GM19240 (cell line): ENCODE results near the gene KRTAP2-2.
"Not testable (repeated sequence)": the region's sequence is repeated elsewhere in the genome, so short reads cannot be mapped to it uniquely, and the experiment has no call there.

Source experiments
- DNase-seq: peaks from one replicate; pipeline ENCODE4 v3.0.0; 2011; ENCODE audit warnings: low spot score; ENCODE audit not compliant: insufficient read length

The KRTAP2-2 gene

DNA sequence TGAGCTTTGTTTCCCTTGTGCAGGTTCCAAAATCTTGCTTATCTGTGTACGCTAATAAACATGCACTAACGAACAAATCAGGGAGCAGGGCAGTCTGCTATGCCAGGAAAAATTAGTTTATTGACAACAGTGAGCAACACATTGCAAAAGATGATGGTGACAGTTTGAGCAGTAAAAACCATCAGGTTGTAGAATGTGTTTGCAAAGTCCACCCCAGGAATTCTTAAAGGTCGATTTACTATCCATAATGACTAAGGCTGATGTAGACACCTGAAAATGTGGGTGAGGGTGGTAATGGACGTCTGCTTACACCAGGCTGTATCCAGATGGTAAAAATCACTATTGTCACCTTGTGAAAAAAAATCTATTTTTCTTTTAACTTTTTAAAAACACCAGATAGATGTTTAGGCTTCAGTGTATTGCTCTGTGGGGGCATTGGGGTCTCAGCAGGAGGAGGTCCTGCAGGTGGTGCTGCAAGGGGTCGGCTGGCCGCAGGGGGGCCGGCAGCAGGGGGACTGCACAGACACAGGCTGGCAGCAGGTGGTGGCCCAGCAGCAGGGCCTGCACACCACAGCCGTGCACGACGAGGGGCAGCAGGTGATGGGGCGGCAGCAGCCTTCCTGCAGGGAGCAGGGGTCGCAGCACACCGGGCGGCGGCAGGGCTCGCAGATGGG is 10.1 kb upstream of the KRTAP2-2 start:
- not testable (repeated sequence) for DNase-seq

DNA sequence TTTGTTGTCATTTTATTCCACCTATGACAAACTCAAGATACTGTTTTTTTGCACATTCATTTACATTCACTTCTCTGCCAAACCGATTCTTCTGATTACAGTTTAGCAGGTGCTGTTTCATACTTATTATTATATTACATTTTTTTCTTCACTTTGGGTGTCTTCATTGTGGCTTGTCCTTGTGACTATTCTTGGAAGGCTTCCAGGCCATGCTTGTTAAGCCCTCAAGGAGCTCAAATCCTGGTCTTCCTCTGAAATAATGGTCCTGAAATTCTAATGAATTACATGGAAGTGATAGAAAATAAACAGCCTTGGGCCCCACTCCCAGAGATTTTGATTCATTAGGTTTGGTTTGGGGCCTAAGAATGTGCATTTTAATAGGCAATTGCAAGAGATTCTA is 9.3 kb upstream of the KRTAP2-2 start:
- no peak for DNase-seq

DNA sequence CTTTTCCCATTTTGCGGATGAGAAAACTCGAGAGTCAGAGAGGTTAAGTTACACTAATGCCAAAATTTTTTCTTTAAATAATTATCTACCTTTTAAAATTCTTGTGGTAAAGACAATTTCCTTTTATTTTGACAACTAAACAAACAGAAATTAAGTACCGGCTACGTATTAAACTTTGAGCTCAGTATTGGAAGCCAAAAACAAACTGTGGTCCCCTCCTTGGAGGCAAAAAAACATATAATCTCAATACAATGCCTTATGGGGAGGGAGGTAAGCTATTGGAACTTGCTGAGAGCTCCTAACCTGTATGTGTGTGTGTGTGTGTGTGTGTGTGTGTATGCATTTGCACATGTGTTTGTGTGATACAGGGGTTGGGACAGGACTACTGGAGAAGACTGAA is 8.4 kb upstream of the KRTAP2-2 start:
- DNase-seq, result no peak

DNA sequence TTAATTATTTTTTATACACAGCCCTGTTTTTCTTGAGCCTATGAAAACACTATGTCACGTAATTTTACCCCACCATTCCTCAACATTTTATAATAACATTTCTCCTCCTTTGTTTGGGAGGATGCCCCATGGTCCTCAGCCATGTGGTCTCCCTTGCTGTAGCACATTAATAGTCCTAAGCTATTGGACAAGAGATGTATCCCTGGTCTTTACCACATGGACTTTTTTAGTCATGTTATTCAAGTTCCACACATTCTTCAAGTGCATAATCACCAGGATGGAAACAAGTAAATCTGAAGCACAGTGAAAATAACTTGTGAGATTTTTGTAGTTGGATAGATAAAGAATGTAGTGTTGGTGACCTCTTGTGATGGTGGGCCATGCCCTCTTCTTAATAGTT is 6.9 kb upstream of the KRTAP2-2 start:
- no peak for DNase-seq

DNA sequence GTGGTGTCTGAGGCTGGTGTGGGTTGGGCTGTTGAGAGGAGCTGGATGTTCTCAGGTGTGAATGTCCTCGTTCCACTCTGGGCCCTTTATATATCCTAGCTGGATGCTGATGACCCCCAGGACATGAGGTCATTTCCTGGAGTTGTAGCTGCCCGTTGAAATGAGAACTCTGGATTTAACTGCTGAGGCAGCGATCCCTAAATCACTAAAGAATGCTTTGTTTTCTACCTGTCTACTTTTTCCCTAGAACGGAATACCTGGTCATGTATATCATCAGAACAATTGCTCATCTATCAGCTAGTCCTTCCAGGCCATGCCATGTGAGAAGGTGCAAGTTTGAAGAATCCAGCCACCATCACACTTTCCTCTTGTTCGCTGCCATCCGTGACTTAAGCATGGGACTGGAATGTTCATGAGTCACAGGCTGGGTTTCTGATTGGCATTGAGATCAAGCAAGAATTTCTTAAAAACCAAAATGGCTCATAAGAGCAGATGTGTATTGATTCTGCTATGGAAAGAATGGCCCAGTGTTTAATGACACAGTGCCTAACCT is 5.1 kb upstream of the KRTAP2-2 start, which contains the start of gene KRTAP2-3:
Gene KRTAP2-3, minus strand, starts transcription at position 63 of the 553 bp plus-strand sequence. CDS start 64 bp downstream, outside the sequence.
- DNase-seq, result no peak

DNA sequence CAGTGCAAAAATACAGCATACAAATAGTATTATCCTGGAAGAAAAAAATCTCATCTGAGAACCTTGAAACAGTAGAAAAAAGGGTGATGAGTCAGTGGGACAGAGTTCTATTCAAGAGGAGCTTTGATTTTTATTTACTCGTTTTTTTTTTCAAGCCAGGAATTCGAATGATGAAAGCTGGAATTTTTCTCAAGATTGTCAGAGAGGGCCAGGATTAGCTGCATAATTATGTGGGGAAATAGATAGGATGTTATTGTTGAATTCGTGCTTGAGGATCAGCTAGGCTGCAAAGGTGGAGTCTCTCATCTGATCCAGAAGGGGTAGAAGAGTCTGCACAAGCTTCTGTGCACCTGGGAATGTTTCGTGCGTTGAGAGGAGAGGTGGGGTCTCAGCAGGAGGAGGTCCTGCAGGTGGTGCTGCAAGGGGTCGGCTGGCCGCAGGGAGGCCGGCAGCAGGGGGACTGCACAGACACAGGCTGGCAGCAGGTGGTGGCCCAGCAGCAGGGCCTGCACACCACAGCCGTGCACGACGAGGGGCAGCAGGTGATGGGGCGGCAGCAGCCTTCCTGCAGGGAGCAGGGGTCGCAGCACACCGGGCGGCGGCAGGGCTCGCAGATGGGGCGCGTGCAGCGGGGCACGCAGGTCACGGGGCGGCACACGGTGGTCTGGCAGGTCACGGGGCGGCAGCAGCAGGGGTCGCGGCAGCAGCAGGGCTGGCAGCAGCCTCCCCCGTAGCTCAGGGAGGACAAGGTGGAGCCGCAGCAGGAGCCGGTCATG is 4.4 kb upstream of the KRTAP2-2 start:
- not testable (repeated sequence) for DNase-seq

DNA sequence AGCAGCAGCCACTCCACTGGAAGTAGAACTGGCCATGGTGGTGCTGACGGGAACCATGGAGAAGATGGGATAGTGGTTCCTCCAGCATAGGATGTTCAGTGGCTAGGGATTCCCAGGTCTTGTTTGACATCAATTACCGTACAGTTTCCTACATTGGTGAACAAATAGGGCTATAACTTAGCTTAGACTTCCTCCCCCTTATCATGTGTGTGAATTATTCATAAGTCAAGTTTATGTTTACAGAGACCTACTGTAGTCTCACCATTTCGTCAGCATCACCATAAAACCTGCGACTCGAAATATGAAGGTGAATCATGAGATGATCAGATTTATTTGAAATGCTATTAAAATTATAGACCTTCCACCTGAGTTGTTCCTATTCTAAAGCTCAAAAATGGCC is 3.7 kb upstream of the KRTAP2-2 start:
- no peak for DNase-seq

DNA sequence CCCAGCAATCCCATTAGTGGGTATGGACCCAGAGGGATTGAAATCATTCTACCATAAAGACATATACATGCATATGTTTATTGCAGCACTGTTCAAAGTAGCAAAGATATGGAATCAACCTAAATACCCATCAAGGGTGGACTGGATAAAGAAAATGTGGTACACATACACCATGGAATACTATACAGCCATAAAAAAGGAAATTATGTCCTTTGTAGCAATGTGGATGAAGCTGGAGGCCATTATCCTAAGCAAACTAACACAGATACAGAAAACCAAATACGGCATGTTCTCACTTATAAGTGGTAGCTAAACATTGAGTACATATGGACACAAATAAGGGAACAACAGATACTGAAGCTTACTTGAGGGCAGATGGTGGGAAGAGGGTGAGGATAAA is 2.5 kb upstream of the KRTAP2-2 start:
- no peak for DNase-seq

DNA sequence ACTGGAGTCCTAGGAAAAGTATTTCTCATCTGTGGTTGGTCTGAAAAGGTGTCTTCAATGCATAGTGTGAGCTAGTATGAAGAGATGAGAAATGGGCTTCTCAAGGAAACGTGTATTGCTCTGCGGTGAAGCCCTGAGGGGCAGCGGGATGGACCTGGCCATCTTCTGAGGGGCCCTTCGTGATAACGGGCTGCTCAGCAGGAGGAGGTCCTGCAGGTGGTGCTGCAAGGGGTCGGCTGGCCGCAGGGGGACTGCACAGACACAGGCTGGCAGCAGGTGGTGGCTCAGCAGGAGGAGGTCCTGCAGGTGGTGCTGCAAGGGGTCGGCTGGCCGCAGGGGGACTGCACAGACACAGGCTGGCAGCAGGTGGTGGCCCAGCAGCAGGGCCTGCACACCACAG is 474 bp downstream of the KRTAP2-2 start:
- DNase-seq, result not testable (repeated sequence)

DNA sequence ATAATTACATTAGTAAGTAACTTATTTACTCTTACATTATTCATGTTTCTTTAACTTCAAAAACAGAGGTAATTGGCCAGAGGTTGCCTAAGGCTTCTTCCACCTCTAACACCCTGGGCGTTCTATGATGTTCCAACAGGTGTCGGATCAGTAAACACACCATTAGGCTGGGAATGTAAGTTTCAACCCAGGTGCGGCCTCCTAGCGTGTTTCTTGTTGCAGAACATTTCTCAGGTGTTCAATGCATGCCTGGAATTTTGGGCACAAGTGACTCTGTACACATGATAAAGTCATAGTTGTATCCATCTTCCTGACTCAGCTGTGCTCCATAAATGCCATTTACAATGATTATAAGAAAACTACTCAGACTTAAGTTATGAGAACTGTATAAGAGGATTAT is 1.0 kb downstream of the KRTAP2-2 start:
- no peak for DNase-seq

DNA sequence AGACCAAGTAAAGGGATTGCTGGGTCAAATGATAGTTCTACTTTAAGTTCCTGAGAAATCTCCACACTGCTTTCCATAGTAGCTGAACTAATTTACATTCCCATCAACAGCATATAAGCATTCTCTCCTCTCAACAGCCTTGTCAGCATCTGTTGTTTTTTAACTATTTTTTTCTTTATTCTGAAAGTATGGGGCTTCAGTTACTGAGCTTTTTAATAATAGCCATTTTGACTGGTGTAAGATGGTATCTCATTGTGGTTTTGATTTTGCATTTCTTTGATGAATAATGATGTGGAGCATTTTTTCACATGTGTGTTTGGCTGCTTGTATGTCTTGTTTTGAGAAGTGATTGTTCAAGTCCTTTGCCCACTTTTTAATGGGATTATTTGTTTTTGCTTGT is 2.5 kb downstream of the KRTAP2-2 start:
- no peak for DNase-seq

DNA sequence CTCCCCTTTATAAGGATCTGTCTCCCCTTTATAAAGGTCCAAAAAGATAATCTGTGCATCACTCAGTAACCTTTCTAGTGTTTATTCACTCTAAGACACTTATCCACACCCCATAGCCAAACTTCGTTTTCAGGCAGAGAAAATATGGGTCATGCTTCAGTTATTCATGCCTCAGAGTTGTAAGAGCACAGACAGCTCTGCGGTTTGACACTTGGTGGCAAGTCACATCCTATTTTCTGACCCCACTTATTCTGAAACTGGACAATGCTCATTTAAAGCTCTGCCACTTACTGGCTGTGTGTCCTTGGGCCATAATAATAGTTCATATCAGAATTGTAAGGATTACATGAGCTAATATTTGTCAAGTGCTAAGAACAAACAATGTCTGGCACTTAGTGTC is 5.9 kb downstream of the KRTAP2-2 start:
- no peak for DNase-seq

DNA sequence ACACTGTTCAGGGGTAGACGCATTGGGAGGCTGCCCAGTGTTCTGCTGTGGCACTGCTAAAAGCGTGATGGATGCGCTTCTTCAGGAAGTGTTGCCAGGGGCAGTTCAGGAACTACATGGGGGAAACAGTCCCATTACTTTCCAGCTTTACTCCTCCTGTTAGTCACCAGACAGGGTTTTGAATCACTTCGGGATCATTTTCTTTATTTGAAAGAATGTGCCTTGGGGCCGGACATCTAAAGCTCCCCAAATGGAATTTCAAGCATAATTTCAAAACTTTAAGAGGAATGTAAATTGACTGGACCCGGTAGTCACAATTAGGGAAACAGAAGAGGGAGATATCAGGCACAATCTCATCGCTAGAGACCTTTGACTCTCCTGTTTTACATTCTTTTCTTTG is 6.6 kb downstream of the KRTAP2-2 start:
- DNase-seq, result no peak

DNA sequence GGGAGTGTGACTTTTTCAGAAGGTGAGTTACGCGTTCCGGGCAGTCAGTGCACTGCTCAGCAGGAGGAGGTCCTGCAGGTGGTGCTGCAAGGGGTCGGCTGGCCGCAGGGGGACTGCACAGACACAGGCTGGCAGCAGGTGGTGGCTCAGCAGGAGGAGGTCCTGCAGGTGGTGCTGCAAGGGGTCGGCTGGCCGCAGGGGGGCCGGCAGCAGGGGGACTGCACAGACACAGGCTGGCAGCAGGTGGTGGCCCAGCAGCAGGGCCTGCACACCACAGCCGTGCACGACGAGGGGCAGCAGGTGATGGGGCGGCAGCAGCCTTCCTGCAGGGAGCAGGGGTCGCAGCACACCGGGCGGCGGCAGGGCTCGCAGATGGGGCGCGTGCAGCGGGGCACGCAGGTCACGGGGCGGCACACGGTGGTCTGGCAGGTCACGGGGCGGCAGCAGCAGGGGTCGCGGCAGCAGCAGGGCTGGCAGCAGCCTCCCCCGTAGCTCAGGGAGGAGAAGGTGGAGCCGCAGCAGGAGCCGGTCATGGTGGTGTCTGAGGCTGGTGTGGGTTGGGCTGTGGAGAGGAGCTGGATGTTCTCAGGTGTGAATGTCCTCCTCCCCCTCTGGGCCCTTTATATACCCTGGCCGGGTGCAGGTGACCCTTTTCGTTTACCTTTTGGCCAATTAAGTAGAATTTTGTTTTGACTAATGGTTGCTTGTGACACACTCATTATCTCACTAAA is 8.1 kb downstream of the KRTAP2-2 start, which contains the start of gene KRTAP2-1:
Gene KRTAP2-1, minus strand, starts transcription at position 582 of the 731 bp plus-strand sequence. Its CDS starts 49 bp downstream, at position 533.
- not testable (repeated sequence) for DNase-seq

DNA sequence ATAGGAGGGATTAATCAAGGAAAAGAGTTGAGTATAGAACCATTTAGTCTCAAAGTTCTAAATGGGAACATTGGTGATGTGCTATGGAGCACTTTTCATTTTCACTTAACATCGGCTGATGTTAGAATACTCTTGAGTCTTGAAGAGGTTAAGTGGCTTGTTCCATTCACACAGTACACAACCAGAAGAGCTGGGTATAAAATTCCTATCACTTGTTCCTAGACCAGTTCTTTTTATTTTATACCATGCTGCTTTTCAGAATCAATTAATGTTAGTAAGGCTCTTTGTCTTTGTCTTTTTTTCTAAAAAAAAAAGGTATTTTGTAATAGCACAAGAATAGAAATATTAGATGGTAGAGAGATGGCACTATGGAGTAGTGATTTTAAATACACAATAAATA is 12.1 kb downstream of the KRTAP2-2 start:
- no peak for DNase-seq

DNA sequence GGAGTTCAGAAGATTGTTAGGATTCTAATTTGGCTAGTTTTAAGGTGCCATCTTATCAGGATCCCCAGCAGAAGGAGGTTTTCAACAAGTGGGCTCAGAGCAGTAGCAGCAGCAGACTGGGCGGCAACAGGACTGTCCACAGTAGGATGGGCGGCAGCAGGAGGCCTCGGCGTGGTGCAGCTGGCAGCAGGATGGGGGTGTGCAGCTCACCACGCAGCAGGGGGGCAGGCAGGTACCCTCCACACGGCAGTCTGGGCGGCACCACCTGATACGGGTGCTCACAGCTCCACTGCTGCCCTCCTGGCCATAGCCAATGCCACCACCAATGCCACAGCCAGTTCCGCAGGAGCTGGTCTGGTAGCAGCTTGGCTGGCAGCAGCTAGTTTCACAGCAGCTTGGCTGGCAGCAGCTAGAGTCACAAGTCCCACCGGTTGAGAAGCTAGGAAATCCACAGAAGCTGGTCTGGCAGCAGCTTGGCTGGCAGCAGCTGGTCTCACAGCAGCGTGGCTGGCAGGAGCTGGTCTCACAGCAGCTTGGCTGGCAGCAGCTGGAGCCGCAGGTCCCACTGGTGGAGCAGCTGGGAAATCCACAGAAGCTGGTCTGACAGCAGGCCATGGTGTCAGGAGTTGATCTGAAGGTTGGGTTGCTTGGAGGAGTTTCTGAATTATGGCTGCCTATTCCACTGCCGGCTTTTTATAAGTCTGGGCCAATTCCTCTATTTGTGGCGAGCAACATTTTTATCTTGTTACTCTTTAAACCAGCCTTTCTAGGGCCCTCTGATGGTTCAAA is 14.1 kb downstream of the KRTAP2-2 start, which contains the start of gene KRTAP1-1:
Gene KRTAP1-1, minus strand, starts transcription at position 668 of the 789 bp plus-strand sequence. Its CDS starts 53 bp downstream, at position 615.
- DNase-seq, result not testable (repeated sequence)

DNA sequence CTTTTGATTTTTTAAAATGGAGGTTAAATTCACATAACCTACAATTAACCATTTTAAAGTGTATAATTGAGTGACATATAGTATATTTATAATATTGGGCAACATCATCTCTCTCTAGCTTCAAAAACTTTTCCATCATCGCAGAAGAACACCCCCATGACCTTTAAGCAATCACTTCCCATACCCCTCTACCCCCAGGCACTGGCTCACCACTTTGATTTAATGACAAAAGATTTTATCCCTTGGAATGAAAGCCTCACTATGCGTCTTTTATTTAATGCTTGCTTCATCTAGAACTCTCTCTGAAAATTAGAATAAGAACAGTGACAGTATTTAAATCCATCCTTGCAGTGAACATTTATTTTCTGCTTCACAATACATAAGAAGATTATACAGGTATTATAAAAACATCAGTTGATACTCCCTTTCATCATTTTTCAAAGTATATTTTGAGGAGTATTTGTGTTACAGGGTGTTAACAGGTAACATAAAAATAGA is 17.1 kb downstream of the KRTAP2-2 start:
- no peak for DNase-seq

DNA sequence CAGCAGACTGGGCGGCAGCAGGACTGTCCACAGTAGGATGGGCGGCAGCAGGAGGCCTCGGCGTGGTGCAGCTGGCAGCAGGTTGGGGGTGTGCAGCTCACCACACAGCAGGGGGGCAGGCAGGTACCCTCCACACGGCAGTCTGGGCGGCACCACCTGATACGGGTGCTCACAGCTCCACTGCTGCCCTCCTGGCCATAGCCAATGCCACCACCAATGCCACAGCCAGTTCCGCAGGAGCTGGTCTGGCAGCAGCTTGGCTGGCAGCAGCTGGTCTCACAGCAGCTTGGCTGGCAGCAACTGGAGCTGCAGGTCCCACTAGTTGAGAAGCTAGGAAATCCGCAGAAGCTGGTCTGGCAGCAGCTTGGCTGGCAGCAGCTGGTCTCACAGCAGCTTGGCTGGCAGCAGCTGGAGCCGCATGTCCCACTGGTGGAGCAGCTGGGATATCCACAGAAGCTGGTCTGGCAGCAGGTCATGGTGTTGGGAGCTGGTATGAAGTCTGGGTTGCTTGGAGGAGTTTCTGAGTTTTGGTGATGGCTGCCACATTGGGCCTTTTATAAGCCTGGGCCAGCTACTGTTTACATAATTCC is 20.6 kb downstream of the KRTAP2-2 start, which contains the start of gene KRTAP1-3:
Gene KRTAP1-3, minus strand, starts transcription at position 529 of the 590 bp plus-strand sequence. Its CDS starts 53 bp downstream, at position 476.
- DNase-seq, result not testable (repeated sequence)

DNA sequence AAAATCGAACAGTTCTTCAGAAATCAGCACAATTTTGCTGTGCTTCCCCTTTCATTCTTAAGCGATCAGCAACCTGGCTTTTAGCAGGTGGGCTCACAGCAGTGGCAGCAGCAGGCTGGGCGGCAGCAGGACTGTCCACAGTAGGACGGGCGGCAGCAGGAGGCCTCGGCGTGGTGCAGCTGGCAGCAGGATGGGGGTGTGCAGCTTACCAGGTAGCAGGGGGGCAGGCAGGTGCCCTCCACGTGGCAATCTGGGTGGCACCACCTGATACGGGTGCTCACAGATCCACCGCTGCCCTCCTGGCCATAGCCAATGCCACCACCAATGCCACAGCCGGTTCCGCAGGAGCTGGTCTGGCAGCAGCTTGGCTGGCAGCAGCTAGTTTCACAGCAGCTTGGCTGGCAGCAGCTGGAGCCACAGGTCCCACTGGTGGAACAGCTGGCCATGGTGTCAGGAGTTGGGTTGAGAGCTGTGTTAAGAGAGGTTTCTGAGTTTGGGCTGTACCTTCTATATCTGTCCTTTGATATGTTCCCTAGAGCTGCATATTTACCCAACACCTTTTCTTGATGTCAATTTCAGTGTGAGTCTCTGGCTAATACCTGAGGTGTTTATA is 25.3 kb downstream of the KRTAP2-2 start, which contains the start of gene KRTAP1-4:
Gene KRTAP1-4, minus strand, starts transcription at position 563 of the 613 bp plus-strand sequence. Its CDS starts 117 bp downstream, at position 446.
- no peak for DNase-seq
